GM12873 (cell line): ENCODE measurements around the gene PLCB4.

Experiments used
- CTCF ChIP-seq: IDR thresholded peaks from 2 replicates; pipeline ENCODE4 v1.5.1; 2012; ENCODE audit warnings: low read depth, mild to moderate bottlenecking, moderate library complexity, low read length, control low read depth; ENCODE audit not compliant: insufficient read depth; ENCODE audit errors: missing control alignments

Gene PLCB4

GRCh38 chr20:9332791-9333479 is 264.0 kb downstream of the PLCB4 start:
- no peak for TF ChIP-seq CTCF

- no peak for TF ChIP-seq CTCF
These were observed 266.0 kb downstream of the PLCB4 start for GRCh38 chr20:9334866-9335265.

- no peak for TF ChIP-seq CTCF
These were observed 269.2 kb downstream of the PLCB4 start for GRCh38 chr20:9338101-9338500.

- TF ChIP-seq CTCF: no peak
These were observed 270.8 kb downstream of the PLCB4 start for GRCh38 chr20:9339708-9340107.

GRCh38 chr20:9342651-9343050 is 273.8 kb downstream of the PLCB4 start:
- no peak for TF ChIP-seq CTCF

- TF ChIP-seq CTCF: no peak
These were observed 275.4 kb downstream of the PLCB4 start for GRCh38 chr20:9344083-9344920.

- TF ChIP-seq CTCF: no peak
These were observed 279.4 kb downstream of the PLCB4 start for GRCh38 chr20:9348316-9348715.
